ENCODE results near the gene CCR3. TPM values are rescaled to one million over a fixed set of nuclear protein-coding genes. Genes with fewer than 3 reads are reported as not detected.

Gene CCR3
- total RNA-seq, 1 experiment from 2014 or later, result not detected

GRCh38 chr3:46280105-46280797 lies 38.0 kb downstream of the CCR3 start:
- Histone ChIP-seq H3K36me3 (ENCODE audit: control insufficient read depth, insufficient read depth, low read length) (no peaks in the 10 kb centered on the region), H3K9me3 (ENCODE audit: control insufficient read depth, insufficient read depth, low read depth, low read length) (no peaks in the 10 kb centered on the region), H3K27me3 (ENCODE audit: control insufficient read depth, insufficient read depth, low read length) (no peaks in the 10 kb centered on the region), H3K27ac (ENCODE audit: low read length) (no peak overlapping the region), H3K4me3 (ENCODE audit: low read depth in 2 of 2, low read length in 2 of 2) (no peak overlapping the region), H3K4me1 (ENCODE audit: control insufficient read depth, insufficient read depth, low read length) (no peaks in the 10 kb centered on the region)
- DNase-seq (ENCODE audit: low read depth, low spot score) (no peak), ATAC-seq (no peak)
- TF ChIP-seq POLR2AphosphoS5 (IDR thresholded peaks at IDR 0.05; ENCODE audit: low read depth, low read length) (no peak), REST (IDR thresholded peaks at IDR 0.05; ENCODE audit: insufficient read depth in 1 of 2, low read depth in 2 of 2, low read length in 1 of 2) (no peak), SIN3A (IDR thresholded peaks at IDR 0.05; ENCODE audit: borderline replicate concordance, insufficient read depth, low read depth, low read length) (no peak), CTCF (IDR thresholded peaks at IDR 0.05) (no peak)
- POLR2A ChIA-PET, result no interaction called here
- intact Hi-C loops (cut with micrococcal nuclease; ENCODE audit: unreplicated experiment), result no loop called here
- BruUV-seq (replicated peaks), result no TSS peak
- in situ Hi-C loops (cut with HindIII; ENCODE audit: low pct_unique_long_range_greater_than_20kb, low sequenced_read_pairs), result no loop called here
- CTCF ChIA-PET, result no interaction called here

- H3K9me3 ChIP-seq (ENCODE audit: control insufficient read depth, insufficient read depth, low read depth, low read length), result no peaks in the 10 kb centered on the region
Observed at GRCh38 chr3:46281551-46281950, 39.3 kb downstream of the CCR3 start.

More at GRCh38 chr3:46281551-46281950, 39.3 kb downstream of the CCR3 start:
- no peaks in the 10 kb centered on the region for H3K27me3 ChIP-seq (ENCODE audit: control insufficient read depth, insufficient read depth, low read length)
- intact Hi-C loops (cut with micrococcal nuclease; ENCODE audit: unreplicated experiment) (no loop called here), in situ Hi-C loops (cut with HindIII; ENCODE audit: low pct_unique_long_range_greater_than_20kb, low sequenced_read_pairs) (no loop called here)
- TF ChIP-seq SIN3A (IDR thresholded peaks at IDR 0.05; ENCODE audit: borderline replicate concordance, insufficient read depth, low read depth, low read length) (no peak), CTCF (IDR thresholded peaks at IDR 0.05) (no peak), REST (IDR thresholded peaks at IDR 0.05; ENCODE audit: insufficient read depth in 1 of 2, low read depth in 2 of 2, low read length in 1 of 2) (no peak), TCF7L2 (IDR thresholded peaks at IDR 0.05; ENCODE audit: low read depth, low read length) (no peak), POLR2AphosphoS5 (IDR thresholded peaks at IDR 0.05; ENCODE audit: low read depth, low read length) (no peak)
- CTCF ChIA-PET, result no interaction called here
- H3K36me3 ChIP-seq (ENCODE audit: control insufficient read depth, insufficient read depth, low read length), result no peaks in the 10 kb centered on the region
- no peak overlapping the region for H3K27ac ChIP-seq (ENCODE audit: low read length)
- no peak for ATAC-seq
- BruUV-seq (replicated peaks), result no TSS peak
- no peaks in the 10 kb centered on the region for H3K4me1 ChIP-seq (ENCODE audit: control insufficient read depth, insufficient read depth, low read length)
- DNase-seq (ENCODE audit: low read depth, low spot score), result no peak
- POLR2A ChIA-PET, result no interaction called here
- no peak overlapping the region for H3K4me3 ChIP-seq (ENCODE audit: low read depth in 2 of 2, low read length in 2 of 2)

Measured in Panc1 (cell line).